Vagina (tissue), 2 donors: Measurements from ENCODE around the gene NSD2.
"Not testable (repeated sequence)": the region's sequence is repeated elsewhere in the genome, so short reads cannot be mapped to it uniquely, and the experiment has no call there.

Experiments used
- CTCF ChIP-seq, 3 experiments: fragments of 450-650 bp in 2 of 3; fragments of 200-600 bp in 1 of 3; sonication (generic) in 1 of 3; IDR thresholded peaks; one replicate each; pipeline ENCODE4 v1.5.1; 2017 to 2019; ENCODE audit warnings: antibody characterized with exemption in 3 of 3, mild to moderate bottlenecking in 2 of 3, moderate library complexity in 2 of 3
- POLR2A ChIP-seq, 2 donors: fragments of 450-650 bp; IDR thresholded peaks; one replicate each; pipeline ENCODE4 v1.6.1; 2017; ENCODE audit warnings: antibody characterized with exemption in 2 of 2, mild to moderate bottlenecking in 2 of 2, moderate library complexity in 2 of 2

GRCh38 chr4:1993718-1994516, 122.7 kb downstream of the NSD2 start:
- TF ChIP-seq CTCF, POLR2A (IDR thresholded peaks at IDR 0.05): not testable (repeated sequence)
